A549 (cell line): ENCODE data around the gene NCOR2.

ENCODE experiments used
- ATOH8 ChIP-seq: fragments of 250-450 bp; sonication (Bioruptor Pico); IDR thresholded peaks from 2 replicates; pipeline ENCODE4 v1.5.0; 2020; ENCODE audit warnings: low read depth, mild to moderate bottlenecking, moderate library complexity
- CHD4 ChIP-seq: fragments of 200-600 bp; sonication (generic); IDR thresholded peaks from 2 replicates; pipeline ENCODE4 v1.6.1; 2016; ENCODE audit warnings: antibody characterized with exemption, mild to moderate bottlenecking, borderline replicate concordance
- CTCF ChIP-seq: fragments of >200 bp; sonication (Bioruptor Twin); formaldehyde crosslinking; IDR thresholded peaks from 3 replicates; pipeline ENCODE4 v1.5.1; 2016
- EP300 ChIP-seq, 2 experiments: fragments of >200 bp; sonication (Bioruptor Twin); formaldehyde crosslinking; IDR thresholded peaks; 2 replicates in 1 of 2; 3 replicates in 1 of 2; pipeline ENCODE4 v1.6.1; 2016 to 2017
- HOXA7 ChIP-seq: fragments of 250-450 bp; sonication (Bioruptor Pico); IDR thresholded peaks from 2 replicates; pipeline ENCODE4 v1.5.0; 2020; ENCODE audit warnings: mild to moderate bottlenecking, moderate library complexity
- HOXB5 ChIP-seq: fragments of 250-450 bp; sonication (Bioruptor Pico); IDR thresholded peaks from 2 replicates; pipeline ENCODE4 v1.5.0; 2020; ENCODE audit warnings: mild to moderate bottlenecking, moderate library complexity
- JUN ChIP-seq, 2 experiments: fragments of >200 bp; sonication (Bioruptor Twin); formaldehyde crosslinking; IDR thresholded peaks; 2 replicates in 1 of 2; 3 replicates in 1 of 2; pipeline ENCODE4 v1.6.1; 2016 to 2017
- KDM1A ChIP-seq: fragments of 200-600 bp; sonication (generic); IDR thresholded peaks from 2 replicates; pipeline ENCODE4 v1.6.1; 2016; ENCODE audit warnings: low read depth, mild to moderate bottlenecking
- MAFK ChIP-seq: fragments of 450-650 bp; IDR thresholded peaks from 2 replicates; pipeline ENCODE4 v1.6.1; 2014; ENCODE audit not compliant: partially characterized antibody
- MAZ ChIP-seq: fragments of 150-350 bp; IDR thresholded peaks from 2 replicates; pipeline ENCODE4 v1.6.1; 2014; ENCODE audit warnings: antibody characterized with exemption, low read depth, low read length, borderline replicate concordance
- MYC ChIP-seq: IDR thresholded peaks from 2 replicates; pipeline ENCODE4 v1.6.1; 2012; ENCODE audit warnings: mild to moderate bottlenecking, inconsistent platforms, low read length, improper control_type of control experiment, borderline replicate concordance
- POLR2A ChIP-seq: IDR thresholded peaks from 2 replicates; pipeline ENCODE4 v1.6.1; 2012; ENCODE audit warnings: mild to moderate bottlenecking, low read length
- REST ChIP-seq: fragments of 200-600 bp; sonication (generic); IDR thresholded peaks from 2 replicates; pipeline ENCODE4 v1.6.1; 2016; ENCODE audit warnings: antibody characterized with exemption, mild to moderate bottlenecking, moderate library complexity

GRCh38 chr12:124590447-124590846 lies 23.0 kb upstream of the NCOR2 start:
- TF ChIP-seq CTCF (no peak), MAZ (no peak), HOXB5 (no peak), KDM1A (no peak), REST (no peak), HOXA7 (CRISPR knock-in tag) (no peak), MAFK (no peak), CHD4 (no peak), POLR2A (no peak), MYC (no peak), EP300 (IDR thresholded peaks at IDR 0.05) (no peak), JUN (IDR thresholded peaks at IDR 0.05) (no peak), ATOH8 (CRISPR knock-in tag) (no peak)
